Smooth muscle cell of the brain vasculature (primary cell): ENCODE measurements around the gene RBBP7.

Experiments used
- DNase-seq: peaks from one replicate; pipeline ENCODE4 v3.0.0-alpha.2; 2012; ENCODE audit warnings: low read depth, low spot score

The RBBP7 gene

DNA sequence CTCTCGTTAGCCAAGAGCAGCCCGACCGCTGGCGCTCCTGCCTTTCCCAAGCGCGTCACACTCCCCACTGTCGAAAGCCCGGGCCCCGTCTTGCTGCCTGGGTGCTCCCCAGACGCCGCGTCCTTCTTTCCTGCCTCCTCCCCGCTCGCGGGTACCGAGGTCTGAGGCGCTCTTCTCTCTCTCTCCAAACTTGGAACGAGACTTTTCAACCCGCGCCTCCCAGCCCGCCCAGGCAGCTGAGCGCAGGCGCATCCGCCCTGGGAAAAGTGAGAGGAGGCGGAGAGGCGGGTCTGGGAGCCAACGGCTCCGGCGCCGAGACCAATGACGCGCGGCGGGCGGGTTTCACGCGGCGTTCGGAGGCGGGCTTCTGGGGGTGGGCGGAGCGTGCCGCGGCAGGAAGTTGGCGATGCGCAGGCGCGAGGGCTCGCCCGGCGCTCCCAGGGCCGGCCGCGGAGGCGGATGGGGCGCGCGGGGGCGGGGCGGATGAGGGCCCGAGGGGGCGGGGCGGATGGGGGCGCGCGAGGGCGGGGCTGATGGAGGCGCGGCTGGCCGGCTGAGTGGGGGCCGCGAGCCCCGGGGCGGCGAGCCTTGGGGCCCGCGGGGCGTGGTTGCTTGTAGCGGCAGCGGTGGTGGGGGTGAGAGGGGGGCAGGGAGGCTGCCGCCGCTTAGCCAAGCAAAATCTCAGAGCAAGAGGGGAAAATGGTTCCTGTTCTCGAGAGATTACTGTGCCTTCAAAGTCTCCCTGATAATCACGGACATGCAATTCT lies at the start of gene RBBP7:
Gene RBBP7, minus strand, starts transcription at position 268 of the 767 bp plus-strand sequence. CDS start 309 bp downstream, outside the sequence.
- peak; percentile 73 for DNase-seq

DNA sequence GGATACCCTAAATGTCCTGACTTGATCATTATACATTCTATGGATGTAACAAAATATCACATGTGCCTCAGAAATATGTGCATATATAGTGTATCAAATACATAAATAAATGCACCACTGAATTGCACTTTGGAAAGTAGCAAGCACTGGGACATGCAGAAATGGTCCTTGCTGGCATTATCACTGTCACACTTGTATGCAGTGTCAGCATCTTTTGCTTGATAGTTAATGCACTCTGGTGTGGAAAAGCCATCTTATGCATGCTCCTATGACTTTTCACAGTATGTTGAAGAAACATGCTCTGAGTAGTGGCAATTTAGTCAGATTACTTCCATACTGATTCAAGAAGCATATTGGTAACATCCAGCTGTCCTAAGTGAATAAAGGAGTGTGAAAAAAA lies 48.8 kb upstream of the RBBP7 start:
- no peak for DNase-seq

DNA sequence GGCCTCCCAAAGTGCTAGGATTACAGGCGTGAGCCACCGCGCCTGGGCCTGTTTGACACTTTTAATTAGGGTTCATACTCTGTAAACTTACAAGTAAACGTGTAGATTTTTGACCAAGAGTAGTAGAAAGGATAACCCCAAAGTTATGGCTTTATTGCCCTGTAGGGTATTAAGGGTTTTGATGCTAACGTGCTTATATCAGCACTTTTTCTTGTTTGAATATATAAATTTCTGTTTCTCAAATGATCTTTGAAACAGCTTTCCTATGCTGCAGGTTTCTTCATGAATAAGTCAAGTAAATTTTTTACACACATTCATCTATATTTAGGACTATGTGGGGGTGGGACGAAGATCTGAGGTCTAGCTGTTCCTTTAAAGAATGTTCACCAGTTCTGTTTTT lies 47.0 kb upstream of the RBBP7 start:
- no peak for DNase-seq

DNA sequence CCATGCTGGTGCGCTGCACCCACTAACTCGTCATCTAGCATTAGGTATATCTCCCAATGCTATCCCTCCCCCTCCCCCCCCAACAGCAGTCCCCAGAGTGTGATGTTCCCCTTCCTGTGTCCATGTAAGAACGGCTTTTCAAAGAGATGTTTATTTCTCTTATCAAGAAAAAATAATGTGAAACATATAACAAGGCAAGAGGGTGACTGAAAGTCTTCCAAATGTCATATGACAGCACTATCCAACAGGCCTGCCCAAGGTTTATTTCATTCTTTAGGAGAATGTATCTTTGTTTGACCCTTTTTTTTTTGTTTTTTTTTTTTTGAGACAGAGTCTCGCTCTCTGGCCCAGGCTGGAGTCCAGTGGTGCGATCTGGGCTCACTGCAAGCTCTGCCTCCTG lies 46.4 kb upstream of the RBBP7 start:
- no peak for DNase-seq

DNA sequence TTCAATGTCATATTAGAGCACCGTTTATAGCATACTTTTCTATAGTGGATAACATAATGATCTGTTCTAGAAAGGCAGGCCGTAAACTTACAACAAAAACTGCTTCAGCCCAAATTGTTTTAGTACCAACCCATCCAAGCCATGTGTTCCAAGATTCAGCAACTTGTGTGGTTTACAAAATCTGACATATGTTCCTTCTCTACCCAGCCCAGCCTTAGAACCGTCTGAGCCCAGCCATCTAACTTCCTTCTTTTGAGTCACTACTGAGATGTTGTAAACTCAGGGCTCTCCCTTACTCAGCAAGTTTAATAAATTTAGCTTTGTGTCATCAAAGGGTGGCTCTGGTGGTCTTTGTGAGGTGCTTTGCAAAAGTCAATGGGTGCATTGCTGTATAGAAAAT lies 43.9 kb upstream of the RBBP7 start:
- DNase-seq: no peak

DNA sequence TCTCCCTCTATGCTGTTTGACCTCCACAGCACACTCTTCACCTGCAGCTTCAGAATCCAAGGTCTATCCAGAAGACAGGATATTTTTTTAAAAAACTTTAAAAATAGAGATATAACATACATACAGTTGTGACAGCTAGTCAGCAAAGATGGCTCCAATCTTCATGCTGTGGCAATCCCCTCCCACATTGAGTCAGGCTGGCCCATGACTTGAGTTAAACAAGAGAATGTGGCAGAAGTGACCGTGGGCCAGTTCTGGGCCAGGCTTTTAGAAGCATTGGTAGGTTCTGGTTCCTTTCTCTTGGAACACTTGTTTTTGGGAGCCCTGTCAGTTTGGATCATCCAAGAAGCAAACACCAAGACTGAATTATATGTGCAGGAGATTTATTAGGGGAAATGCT lies 40.2 kb upstream of the RBBP7 start:
- no peak for DNase-seq

DNA sequence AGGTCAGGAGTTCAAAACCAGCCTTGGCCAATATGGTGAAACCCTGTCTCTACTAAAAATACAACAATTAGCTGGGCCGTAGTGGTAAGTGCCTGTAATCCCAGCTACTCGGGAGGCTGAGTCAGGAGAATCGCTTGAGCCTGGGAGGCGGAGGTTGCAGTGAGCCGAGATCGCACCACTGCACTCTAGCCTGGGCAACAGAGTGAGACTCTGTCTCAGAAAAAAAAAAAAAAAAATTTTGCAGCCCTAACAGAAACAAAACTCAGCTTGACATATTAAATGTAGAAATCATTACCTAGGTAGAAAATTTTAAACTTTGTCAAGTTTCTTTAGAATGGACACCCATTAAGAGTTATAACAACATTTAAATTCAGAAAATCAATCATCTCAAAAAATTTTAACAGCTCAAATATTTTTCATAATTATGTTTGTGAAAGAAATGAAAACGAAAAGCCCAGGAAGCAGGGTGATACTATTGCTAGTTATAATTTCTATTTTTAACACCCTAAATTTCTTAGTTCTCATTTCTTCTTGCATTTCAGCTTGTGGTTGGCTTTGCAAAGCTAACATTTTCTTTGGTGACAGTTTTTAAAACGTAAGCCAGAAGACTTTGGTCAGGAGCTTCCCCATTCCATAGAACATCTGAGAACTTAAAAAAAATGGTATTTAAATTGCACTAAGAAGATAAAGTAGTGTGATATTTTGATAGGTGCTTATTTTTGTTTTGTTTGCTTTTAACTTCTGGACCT lies 33.3 kb upstream of the RBBP7 start:
- no peak for DNase-seq

DNA sequence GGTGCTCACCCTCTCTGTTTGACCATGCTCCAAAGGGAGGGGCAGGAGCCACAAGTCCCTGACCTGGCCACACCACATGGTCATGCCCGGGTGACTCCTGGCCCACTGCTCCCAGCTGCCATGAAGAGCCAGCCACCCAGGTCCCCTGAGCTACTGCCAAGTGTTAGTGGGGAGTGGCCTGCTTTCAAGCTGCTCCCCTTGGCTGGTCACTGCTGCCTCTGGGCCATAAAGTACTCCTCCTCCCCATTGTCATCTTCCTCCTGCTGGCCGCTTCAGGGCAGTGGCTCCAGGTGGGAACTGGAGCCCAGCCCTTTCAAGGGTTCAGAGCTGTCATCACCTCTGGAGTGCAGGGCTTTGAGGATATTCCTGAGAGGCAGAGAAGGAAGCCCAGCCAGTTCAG lies 27.3 kb upstream of the RBBP7 start:
- no peak for DNase-seq

DNA sequence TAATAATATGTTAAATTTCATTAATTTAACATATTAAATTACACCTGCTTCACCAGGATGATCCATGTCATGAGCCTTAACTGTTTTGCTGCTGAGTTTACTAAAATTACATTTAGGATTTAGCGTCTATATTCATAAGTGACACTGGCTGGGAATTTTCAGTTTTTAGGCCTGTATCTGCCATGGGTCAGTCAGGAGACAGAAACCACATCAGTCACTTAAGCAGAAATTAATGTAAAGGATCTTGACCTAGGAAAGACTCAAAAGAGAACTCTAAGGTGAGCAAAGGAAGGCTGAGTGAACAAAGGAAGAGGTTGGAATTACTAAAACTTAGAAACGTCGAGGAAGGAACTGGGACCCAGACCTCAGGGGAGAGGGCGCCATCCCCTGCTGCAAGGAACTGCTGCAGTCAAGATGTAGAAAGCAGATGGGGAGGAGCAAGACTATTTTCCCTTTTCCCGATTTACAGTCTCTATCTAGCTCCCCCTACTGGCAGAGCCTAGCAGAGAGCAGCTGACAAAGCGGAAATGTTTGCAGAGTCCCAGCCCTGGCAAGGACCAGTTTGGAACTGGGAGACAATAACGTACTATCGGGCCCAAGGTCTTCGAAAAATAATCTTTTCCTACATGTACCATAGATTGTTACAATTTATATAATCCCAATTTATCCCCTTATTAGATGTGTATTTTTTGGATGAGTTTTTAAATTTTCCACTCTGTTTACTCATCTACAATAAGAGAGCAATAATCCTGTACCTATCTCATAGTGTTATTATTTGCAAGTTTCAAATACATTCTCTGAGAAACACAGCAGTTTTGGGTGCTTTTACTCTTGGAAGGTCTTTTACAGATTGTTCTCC lies 22.6 kb upstream of the RBBP7 start:
- DNase-seq: peak; percentile 63

DNA sequence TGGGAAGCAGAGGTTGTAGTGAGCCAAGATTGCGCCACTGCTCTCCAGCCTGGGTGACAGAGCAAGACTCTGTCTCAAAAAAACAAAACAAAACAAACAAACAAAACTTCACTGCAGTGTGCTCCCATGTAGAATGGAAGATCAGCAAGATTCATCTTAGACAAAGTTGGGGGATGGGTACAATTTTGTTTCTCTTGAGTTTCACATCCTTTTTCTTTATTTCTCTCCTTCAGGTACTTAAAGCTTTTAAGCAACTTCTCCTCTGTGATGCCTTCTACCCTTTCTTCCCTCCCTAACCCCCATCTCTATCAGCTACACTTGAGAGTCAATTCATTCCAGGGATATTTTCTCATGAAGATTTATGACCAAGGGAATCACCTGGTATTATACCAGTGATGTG lies 15.5 kb upstream of the RBBP7 start:
- DNase-seq: no peak

DNA sequence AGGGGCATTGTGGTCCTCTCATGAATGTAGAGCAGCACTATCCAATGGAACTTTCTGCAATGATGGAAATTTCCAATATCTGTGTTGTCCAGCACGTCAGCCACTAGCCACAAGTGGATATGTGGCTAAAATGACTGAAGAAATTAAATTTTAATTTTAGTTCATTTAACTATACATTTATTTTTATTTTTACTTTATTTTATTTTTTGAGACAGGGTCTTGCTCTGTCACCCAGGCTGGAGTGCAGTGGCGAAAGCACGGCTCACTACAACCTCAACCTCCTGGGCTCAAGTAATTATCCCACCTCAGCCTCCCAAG lies 13.3 kb upstream of the RBBP7 start:
- DNase-seq: no peak

DNA sequence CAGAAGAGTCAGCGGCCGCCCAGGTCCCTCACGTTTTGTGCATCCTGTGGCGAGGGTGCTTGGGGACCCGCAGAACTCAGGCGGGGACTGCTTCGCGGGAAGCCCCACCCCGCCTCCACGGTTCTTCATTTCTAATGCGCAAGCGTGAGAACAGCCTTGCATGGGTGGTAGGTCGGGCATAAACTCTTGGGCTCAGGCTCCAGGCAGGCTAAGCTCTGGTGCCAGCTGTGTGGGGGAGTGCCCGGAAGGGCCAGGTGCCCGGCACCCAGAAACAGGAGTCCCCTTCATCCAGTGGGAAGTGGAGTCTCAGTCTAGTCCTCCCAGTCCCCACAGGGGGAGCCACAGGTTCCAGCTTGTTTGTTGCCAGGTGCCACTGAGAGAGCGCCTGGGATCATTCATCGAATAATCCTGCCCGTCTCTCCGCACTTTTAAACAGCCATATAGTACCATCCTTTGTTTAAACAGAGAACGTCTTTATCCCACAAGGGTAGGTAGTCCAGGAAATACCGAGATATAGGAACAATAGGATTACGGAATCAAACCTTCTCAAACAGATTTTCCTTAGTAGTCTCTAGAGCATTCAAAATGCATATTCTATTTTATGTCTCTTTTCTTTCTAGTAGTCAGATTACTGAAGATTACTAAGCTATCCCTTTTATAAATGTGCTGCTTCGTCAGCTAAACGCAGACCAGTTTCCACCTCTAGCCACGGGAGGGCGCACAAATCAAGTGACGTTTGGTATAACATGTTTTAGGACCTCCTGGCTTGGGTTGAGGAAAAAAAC lies 12.7 kb upstream of the RBBP7 start:
- DNase-seq: peak; percentile 36

DNA sequence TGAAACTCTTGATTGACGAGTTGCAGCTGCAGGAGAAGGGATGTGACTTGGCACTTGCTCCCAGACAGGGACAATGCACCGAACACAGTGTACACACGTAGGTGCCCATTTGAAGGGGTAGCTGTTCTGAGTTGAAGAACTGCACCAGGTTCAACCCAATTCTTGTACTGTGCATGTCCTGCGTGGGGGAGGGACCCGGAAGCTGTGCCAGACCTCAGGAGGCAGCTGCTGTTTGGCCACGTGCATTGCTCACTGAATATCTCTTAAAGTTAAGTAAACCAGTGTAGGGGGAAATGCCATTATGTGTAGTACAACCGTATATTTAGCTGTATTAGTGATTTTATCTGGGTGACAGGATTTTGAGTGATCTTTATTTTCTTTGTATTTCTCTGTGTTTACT lies 12.0 kb upstream of the RBBP7 start:
- no peak for DNase-seq

DNA sequence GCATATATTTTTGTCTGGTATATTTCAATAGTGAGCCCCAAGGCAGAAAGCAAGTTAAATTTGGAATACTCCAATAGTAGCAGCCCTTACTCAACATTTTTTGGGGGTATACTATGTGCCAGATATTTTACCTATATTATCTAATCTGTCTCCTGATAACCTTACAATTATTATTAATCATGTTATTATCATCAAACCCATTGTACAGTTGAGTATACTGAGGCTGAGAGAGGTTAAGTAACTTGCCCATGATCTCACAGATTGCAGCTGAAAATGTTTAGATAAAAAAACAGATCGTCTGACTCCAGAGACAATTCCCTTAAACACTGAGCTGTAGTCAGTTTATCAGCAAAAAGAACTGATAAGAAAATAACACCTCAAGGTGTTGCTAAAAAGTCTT lies 6.5 kb upstream of the RBBP7 start:
- no peak for DNase-seq

DNA sequence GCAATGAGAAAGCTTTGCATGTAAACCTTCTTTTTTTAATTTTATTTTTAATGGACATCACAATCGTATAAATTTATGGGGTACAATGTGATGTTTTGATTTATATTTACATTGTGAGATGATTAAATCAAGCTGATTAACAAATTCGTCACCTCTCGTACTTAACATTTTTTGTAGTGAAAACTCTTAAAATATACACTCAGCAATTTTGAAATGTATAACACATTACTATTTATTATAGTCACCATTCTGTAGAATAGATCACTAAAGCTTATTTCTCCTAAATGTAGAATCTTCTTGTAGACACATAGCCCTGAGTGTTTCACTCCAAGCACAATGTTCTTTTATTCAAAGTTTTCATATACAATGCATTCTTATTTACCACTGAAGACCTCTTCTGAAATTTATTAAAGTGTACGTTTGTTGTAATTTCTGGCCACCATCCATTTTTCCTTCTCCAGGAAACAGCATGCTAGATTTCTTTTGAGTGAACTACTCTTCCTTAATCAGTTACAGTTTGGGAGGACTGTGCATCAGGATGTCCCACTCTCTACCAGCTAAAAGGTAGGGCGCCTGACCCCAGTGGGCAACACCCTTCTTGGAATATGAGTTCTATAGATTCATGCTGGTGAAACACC lies 4.4 kb upstream of the RBBP7 start:
- DNase-seq: no peak

DNA sequence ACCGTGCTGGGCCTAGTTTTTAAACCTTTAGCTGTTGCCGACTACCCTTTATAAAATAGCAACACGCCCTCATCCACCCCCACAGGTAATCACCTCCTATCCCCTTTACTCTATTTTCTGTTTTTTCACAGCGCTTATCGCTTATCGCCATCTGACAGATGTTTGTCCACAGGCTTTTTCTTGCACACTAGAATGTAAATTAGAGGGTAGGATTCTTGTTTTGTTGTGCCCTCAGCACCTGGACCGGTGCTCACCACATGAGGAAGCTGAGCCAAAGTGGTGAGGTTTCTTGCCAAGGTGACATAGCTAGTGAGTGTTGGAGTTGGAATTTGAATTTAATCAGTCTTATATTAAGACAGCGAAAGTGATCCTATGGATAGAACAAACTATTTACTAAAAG lies 2.9 kb upstream of the RBBP7 start:
- no peak for DNase-seq

DNA sequence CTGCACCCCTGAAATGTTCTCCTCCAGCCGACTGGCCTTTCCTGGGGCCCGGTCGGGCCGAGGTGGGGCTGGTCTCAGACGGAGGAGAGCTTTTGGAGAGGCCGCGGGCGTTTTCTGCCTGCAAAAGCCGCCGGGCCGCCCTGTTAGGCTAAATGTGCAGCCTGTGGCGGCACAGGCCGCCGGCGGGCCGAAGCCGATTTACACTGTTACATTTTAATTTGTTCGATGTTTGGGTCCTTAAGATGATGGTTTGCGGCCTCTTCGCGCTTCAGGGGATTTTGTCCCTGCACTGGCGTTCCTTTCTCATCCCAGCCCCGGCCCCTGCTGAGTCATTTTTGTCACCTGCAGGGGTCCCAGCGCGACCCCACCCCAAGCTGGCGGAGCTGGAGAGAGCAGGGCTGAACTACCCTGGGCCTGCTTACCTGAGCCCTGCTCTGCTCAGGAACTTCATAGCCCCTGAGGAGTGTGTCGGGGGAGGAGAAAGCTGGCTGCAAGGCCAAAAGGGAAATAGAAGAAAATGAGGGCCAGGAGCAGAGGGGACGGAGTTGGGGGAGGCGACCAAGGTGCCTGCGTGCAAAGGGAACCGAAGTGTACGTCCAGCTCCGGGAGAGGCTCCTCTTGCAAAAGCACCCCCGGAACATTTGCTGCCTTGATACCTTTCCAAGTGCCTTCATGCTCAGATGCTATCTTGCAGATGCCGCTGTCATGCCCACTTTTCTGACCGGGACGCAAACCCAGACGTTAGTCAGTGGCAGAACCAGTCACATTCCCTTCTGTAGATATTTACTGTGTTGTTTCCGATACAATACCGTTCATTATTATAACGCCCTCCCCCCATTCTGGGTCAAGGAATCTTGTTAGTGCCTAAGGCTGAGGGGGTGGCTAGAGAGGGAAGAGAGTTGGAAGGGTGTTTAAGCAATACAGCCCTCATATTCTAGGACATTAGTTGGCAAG lies 977 bp upstream of the RBBP7 start:
- no peak for DNase-seq

DNA sequence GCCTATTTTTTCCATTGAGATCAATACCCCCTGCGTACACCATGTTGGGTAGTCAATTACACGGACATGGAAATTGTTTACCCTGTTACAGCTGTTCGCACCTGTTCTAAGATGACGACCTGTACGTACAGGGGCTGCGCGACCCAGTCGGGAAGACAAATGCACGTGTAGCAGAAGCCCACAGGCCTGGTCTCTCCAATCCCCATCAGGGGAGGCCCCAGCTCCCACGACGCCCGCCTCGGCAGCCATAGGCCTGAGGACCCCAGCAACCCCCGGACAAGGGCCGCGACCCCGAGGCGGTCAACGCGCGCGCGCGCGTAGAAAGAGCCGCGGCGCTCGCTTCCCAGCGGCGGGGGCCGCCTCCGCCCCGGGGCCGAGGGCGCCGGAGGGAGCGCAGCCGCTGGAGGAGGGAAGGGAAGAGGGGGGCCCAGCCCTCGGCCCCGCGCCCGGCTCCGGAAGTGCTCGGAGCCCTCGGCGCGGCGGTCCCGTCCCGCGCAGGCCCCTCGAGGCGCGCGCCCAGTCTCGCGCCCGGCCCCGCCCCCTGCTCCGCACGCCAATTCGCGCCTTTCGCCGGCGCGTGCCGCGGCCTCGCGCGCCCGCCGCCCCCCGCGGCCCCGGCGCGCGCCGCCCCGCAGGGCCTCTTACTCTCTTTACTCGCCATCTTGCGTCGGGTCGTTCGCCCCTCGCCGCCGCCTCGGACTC lies 618 bp downstream of the RBBP7 start:
- no peak for DNase-seq

DNA sequence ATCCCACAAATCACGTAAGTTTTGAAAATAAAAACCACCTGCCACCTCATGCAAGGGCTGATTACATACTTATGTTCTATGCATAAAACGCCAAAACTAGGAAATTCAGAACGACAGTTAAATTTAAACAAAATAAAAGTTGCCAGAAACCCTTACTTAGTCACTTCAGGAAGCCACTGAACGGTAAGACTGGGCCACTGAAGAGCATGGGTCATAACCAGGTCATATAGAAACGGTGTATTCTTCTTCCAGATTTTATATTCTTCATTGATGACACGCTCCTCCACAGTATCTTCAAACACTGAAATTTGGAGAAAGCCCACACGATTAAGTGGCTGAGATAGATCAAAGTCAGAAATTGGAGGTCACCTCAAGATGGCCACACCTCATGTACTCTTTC lies 1.2 kb downstream of the RBBP7 start:
- DNase-seq: no peak
